PFSK-1 (cell line): ENCODE data around the gene KISS1R.

Source experiments
- POLR2AphosphoS5 ChIP-seq: IDR thresholded peaks from 2 replicates; pipeline ENCODE4 v1.6.1; 2012; ENCODE audit warnings: low read depth, mild to moderate bottlenecking, control low read depth, low read length, moderate library complexity
- REST ChIP-seq, 2 experiments: IDR thresholded peaks; 2 replicates each; pipeline versions ENCODE4 v1.6.1 to v1.8.0; 2011 to 2012; ENCODE audit warnings: low read depth in 2 of 2, low read length in 2 of 2, control low read depth in 1 of 2, inconsistent platforms in 1 of 2, mild to moderate bottlenecking in 1 of 2, moderate library complexity in 1 of 2; ENCODE audit not compliant: insufficient read depth in 1 of 2
- SIN3A ChIP-seq: IDR thresholded peaks from 2 replicates; pipeline ENCODE4 v1.6.1; 2012; ENCODE audit warnings: mild to moderate bottlenecking, low read length, moderate library complexity, borderline replicate concordance; ENCODE audit not compliant: insufficient read depth

GRCh38 chr19:873561-874041, 43.5 kb upstream of the KISS1R start:
- no peak for TF ChIP-seq REST (IDR thresholded peaks at IDR 0.05; ENCODE audit: insufficient read depth in 1 of 2, low read depth in 2 of 2, low read length in 2 of 2)
- no peak for TF ChIP-seq POLR2AphosphoS5
- TF ChIP-seq SIN3A: no peak
